ENCODE measurements around the gene MAPK4.

MAPK4 gene

GRCh38 chr18:50716902-50717301 is 157.0 kb downstream of the MAPK4 start:
- DNase-seq (ENCODE audit: extremely low spot score), result no peak
- TF ChIP-seq TARDBP (IDR thresholded peaks at IDR 0.05) (no peak), ELF4 (IDR thresholded peaks at IDR 0.05) (no peak), NFRKB (IDR thresholded peaks at IDR 0.05) (no peak), FOXK2 (IDR thresholded peaks at IDR 0.05) (no peak), SUZ12 (IDR thresholded peaks at IDR 0.05) (no peak), LEF1 (IDR thresholded peaks at IDR 0.05; ENCODE audit: borderline replicate concordance) (no peak), L3MBTL2 (conservative IDR thresholded peaks at IDR 0.05) (no peak), SP1 (IDR thresholded peaks at IDR 0.05) (no peak), FOXM1 (IDR thresholded peaks at IDR 0.05; ENCODE audit: borderline replicate concordance) (no peak), HDGF (IDR thresholded peaks at IDR 0.05; ENCODE audit: borderline replicate concordance) (no peak), CTBP1 (IDR thresholded peaks at IDR 0.05; ENCODE audit: borderline replicate concordance) (no peak), ZNF384 (IDR thresholded peaks at IDR 0.05) (no peak), BHLHE40 (IDR thresholded peaks at IDR 0.05; ENCODE audit: borderline replicate concordance) (no peak), FOXA1 (IDR thresholded peaks at IDR 0.05) (no peak), PKNOX1 (IDR thresholded peaks at IDR 0.05) (no peak), ARNT (IDR thresholded peaks at IDR 0.05) (no peak)
- CTCF ChIA-PET, result no interaction called here
- POLR2A ChIA-PET, result no interaction called here

GRCh38 chr18:50717563-50717962 is 157.7 kb downstream of the MAPK4 start:
- no peak for DNase-seq (ENCODE audit: extremely low spot score)
- CTCF ChIA-PET, result no interaction called here
- POLR2A ChIA-PET, result no interaction called here
- no peak for TF ChIP-seq CTBP1 (IDR thresholded peaks at IDR 0.05; ENCODE audit: borderline replicate concordance)
- no peak for TF ChIP-seq SUZ12 (IDR thresholded peaks at IDR 0.05)
- no peak for TF ChIP-seq L3MBTL2 (conservative IDR thresholded peaks at IDR 0.05)
- TF ChIP-seq FOXM1 (IDR thresholded peaks at IDR 0.05; ENCODE audit: borderline replicate concordance), result no peak
- TF ChIP-seq FOXK2 (IDR thresholded peaks at IDR 0.05), result no peak
- TF ChIP-seq PKNOX1 (IDR thresholded peaks at IDR 0.05), result no peak
- TF ChIP-seq ZNF384 (IDR thresholded peaks at IDR 0.05), result no peak
- TF ChIP-seq ELF4 (IDR thresholded peaks at IDR 0.05), result no peak

- TF ChIP-seq PKNOX1 (IDR thresholded peaks at IDR 0.05) (no peak), CTBP1 (IDR thresholded peaks at IDR 0.05; ENCODE audit: borderline replicate concordance) (no peak)
- no peak for DNase-seq (ENCODE audit: extremely low spot score)
- ChIA-PET POLR2A (no interaction called here), CTCF (no interaction called here)
Measured at GRCh38 chr18:50719471-50720324, 159.8 kb downstream of the MAPK4 start.

- POLR2A ChIA-PET, result no interaction called here
- DNase-seq (ENCODE audit: extremely low spot score), result no peak
- TF ChIP-seq BHLHE40 (IDR thresholded peaks at IDR 0.05; ENCODE audit: borderline replicate concordance) (no peak), FOXA1 (IDR thresholded peaks at IDR 0.05) (no peak), FOXK2 (IDR thresholded peaks at IDR 0.05) (no peak), NFRKB (IDR thresholded peaks at IDR 0.05) (no peak), ZNF384 (IDR thresholded peaks at IDR 0.05) (no peak), FOXM1 (IDR thresholded peaks at IDR 0.05; ENCODE audit: borderline replicate concordance) (no peak), ARNT (IDR thresholded peaks at IDR 0.05) (no peak), L3MBTL2 (conservative IDR thresholded peaks at IDR 0.05) (no peak), HDGF (IDR thresholded peaks at IDR 0.05; ENCODE audit: borderline replicate concordance) (no peak), CTBP1 (IDR thresholded peaks at IDR 0.05; ENCODE audit: borderline replicate concordance) (no peak), LEF1 (IDR thresholded peaks at IDR 0.05; ENCODE audit: borderline replicate concordance) (no peak), ELF4 (IDR thresholded peaks at IDR 0.05) (no peak), SUZ12 (IDR thresholded peaks at IDR 0.05) (no peak), PKNOX1 (IDR thresholded peaks at IDR 0.05) (no peak), TARDBP (IDR thresholded peaks at IDR 0.05) (no peak), SP1 (IDR thresholded peaks at IDR 0.05) (no peak)
- CTCF ChIA-PET, result no interaction called here
Measured at GRCh38 chr18:50720325-50720674, 160.4 kb downstream of the MAPK4 start.

- POLR2A ChIA-PET, result no interaction called here
- TF ChIP-seq LEF1 (IDR thresholded peaks at IDR 0.05; ENCODE audit: borderline replicate concordance) (no peak), TARDBP (IDR thresholded peaks at IDR 0.05) (no peak), CTBP1 (IDR thresholded peaks at IDR 0.05; ENCODE audit: borderline replicate concordance) (no peak), BHLHE40 (IDR thresholded peaks at IDR 0.05; ENCODE audit: borderline replicate concordance) (no peak), NFRKB (IDR thresholded peaks at IDR 0.05) (no peak), L3MBTL2 (conservative IDR thresholded peaks at IDR 0.05) (no peak), PKNOX1 (IDR thresholded peaks at IDR 0.05) (no peak), ELF4 (IDR thresholded peaks at IDR 0.05) (no peak), ARNT (IDR thresholded peaks at IDR 0.05) (no peak)
- no peak for DNase-seq (ENCODE audit: extremely low spot score)
- CTCF ChIA-PET, result no interaction called here
Measured at GRCh38 chr18:50721006-50721405, 161.1 kb downstream of the MAPK4 start.

All from HEK293T (cell line).